ENCODE measurements around the gene ZNF398.
"Not testable (repeated sequence)": the region's sequence is repeated elsewhere in the genome, so short reads cannot be mapped to it uniquely, and the experiment has no call there.

The ZNF398 gene

DNA sequence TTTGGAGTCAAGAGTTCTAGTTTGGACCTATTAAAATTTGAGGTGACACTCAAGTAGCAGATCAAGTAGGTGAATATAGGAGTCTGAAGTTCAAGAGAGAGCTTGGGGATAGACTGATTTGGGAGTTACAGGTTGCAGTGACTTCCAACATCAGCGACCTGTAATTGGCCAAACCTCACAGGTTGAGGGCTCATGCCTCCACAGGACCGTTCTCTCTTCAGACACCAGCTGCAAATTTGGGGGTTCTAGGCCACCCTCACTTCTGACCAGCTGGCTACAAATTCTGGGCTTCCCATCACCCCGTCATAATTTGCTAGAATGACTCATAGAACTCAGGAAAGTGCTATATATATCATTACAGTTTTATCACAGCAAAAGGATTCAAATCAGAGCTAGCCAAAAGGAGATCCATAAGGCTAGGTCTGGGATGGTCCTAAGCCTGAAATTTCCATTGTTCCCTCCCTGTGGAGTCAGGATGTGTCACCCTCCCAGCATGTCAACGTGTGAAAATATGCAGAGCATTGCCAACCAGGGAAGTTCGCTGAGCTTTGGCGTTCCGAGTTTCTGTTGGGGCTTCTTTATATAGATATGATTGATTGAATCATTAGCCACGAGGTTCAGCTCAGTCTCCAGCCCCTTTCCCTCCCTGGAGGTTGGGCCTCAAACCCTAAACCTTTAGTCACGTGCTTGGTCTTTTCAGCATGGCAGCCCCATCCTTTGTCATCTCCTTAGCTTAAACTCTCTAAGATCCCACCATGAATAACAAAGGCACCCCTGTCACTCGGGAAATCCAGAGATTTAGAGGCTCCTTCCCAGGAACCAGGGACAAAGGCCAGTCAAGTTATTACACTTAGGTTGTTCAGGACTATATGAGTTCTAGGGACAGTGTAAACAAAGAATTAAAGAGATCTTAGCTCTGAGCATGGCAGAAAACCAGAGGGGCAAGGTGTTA, 71.5 kb downstream of the ZNF398 start:
- peak overlapping the region; percentile 28 for H3K27ac ChIP-seq (ENCODE audit: low read depth, low read length)
- H3K27me3 ChIP-seq (ENCODE audit: control insufficient read depth, insufficient read depth, low read length): no peaks in the 10 kb centered on the region
- peaks cover 82% of the 10 kb centered on the region for H3K36me3 ChIP-seq (ENCODE audit: control insufficient read depth, insufficient read depth, low read length)
- H3K9ac ChIP-seq (ENCODE audit: low read depth, low read length): no peak overlapping the region
- no peak overlapping the region for H3K4me3 ChIP-seq (ENCODE audit: low read depth, low read length)
- H3K9me3 ChIP-seq (ENCODE audit: control insufficient read depth, insufficient read depth, low read length): no peaks in the 10 kb centered on the region
- H3K4me1 ChIP-seq (ENCODE audit: control insufficient read depth, insufficient read depth, low read length): no peaks in the 10 kb centered on the region

DNA sequence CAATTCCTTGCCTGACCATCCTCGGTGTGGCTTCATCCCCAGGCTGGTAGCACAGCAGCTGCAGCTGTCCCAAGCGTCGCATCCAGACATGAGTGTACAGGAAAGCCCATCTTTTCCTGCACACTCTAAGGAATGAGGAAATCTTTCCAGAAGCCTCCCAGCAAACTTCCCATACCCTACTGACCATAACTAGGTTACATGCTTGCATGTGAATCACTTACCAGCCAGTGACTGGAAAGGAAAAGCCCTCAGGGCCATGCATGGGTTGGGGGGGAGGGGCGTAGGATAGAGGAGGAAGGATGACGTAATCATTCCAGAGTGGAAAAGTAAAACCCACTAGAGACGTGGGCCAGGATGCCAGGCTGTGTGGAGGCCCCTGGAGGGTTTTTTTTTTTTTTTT, 73.3 kb downstream of the ZNF398 start:
- H3K4me1 ChIP-seq (ENCODE audit: control insufficient read depth, insufficient read depth, low read length): no peaks in the 10 kb centered on the region
- peaks cover 79% of the 10 kb centered on the region for H3K36me3 ChIP-seq (ENCODE audit: control insufficient read depth, insufficient read depth, low read length)
- no peak overlapping the region for H3K27ac ChIP-seq (ENCODE audit: low read depth, low read length)
- no peak overlapping the region for H3K4me3 ChIP-seq (ENCODE audit: low read depth, low read length)
- H3K9ac ChIP-seq (ENCODE audit: low read depth, low read length): no peak overlapping the region
- no peaks in the 10 kb centered on the region for H3K9me3 ChIP-seq (ENCODE audit: control insufficient read depth, insufficient read depth, low read length)
- no peaks in the 10 kb centered on the region for H3K27me3 ChIP-seq (ENCODE audit: control insufficient read depth, insufficient read depth, low read length)

DNA sequence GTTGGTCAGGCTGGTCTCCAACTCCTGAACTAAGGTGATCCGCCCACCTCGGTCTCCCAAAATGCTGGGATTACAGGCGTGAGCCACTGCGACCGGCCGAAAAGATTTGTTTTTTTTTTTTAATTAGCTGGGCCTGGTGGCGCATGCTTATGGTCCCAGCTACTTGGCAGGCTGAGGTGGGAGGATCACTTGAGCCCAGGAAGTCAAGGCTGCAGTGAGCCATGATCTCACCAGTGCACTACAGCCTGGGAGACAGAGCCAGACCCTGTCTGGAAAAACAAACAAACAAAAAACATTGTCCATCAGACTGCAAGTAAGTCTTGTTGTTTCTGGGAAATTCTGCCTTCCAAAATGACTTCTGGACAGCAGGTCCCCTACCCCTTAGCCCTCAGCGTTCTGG, 75.9 kb downstream of the ZNF398 start:
- H3K27ac ChIP-seq (ENCODE audit: low read depth, low read length): no peak overlapping the region
- no peak overlapping the region for H3K9ac ChIP-seq (ENCODE audit: low read depth, low read length)
- no peaks in the 10 kb centered on the region for H3K4me1 ChIP-seq (ENCODE audit: control insufficient read depth, insufficient read depth, low read length)
- H3K36me3 ChIP-seq (ENCODE audit: control insufficient read depth, insufficient read depth, low read length): peaks cover 54% of the 10 kb centered on the region
- H3K4me3 ChIP-seq (ENCODE audit: low read depth, low read length): no peak overlapping the region
- no peaks in the 10 kb centered on the region for H3K27me3 ChIP-seq (ENCODE audit: control insufficient read depth, insufficient read depth, low read length)
- H3K9me3 ChIP-seq (ENCODE audit: control insufficient read depth, insufficient read depth, low read length): no peaks in the 10 kb centered on the region

DNA sequence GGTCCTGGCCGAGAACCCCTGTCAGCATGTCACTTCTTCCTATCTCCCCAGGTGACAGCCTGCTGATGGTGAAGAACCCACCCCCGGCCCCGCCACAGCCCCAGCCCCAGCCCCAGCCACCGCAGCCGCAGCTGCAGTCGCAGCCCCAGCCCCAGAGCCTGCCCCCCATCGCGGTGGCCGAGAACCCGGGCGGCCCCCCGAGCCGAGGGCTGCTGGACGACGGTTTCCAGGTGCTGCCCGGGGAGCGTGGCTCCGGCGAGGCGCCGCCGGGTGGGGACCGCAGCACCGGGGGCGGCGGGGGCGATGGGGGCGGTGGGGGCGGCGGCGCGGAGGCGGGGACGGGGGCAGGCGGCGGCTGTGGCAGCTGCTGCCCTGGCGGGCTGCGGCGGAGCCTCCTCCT, 76.5 kb downstream of the ZNF398 start:
- peaks cover 48% of the 10 kb centered on the region for H3K36me3 ChIP-seq (ENCODE audit: control insufficient read depth, insufficient read depth, low read length)
- no peak overlapping the region for H3K27ac ChIP-seq (ENCODE audit: low read depth, low read length)
- H3K27me3 ChIP-seq (ENCODE audit: control insufficient read depth, insufficient read depth, low read length): no peaks in the 10 kb centered on the region
- H3K4me3 ChIP-seq (ENCODE audit: low read depth, low read length): no peak overlapping the region
- no peaks in the 10 kb centered on the region for H3K4me1 ChIP-seq (ENCODE audit: control insufficient read depth, insufficient read depth, low read length)
- no peaks in the 10 kb centered on the region for H3K9me3 ChIP-seq (ENCODE audit: control insufficient read depth, insufficient read depth, low read length)
- H3K9ac ChIP-seq (ENCODE audit: low read depth, low read length): no peak overlapping the region

DNA sequence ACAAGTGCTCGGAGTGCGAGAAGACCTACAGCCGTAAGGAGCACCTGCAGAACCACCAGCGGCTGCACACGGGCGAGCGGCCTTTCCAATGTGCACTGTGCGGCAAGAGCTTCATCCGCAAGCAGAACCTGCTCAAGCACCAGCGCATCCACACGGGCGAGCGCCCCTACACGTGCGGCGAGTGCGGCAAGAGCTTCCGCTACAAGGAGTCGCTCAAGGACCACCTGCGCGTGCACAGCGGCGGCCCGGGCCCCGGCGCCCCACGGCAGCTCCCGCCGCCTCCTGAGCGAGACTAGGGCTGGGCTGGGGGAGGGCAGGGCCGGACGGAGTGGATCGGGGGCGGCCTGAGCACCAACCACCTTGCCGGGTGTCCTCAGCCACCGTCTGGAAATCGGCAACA, 77.1 kb downstream of the ZNF398 start:
- Histone ChIP-seq H3K9ac (ENCODE audit: low read depth, low read length) (no peak overlapping the region), H3K4me3 (ENCODE audit: low read depth, low read length) (no peak overlapping the region), H3K27me3 (ENCODE audit: control insufficient read depth, insufficient read depth, low read length) (no peaks in the 10 kb centered on the region), H3K9me3 (ENCODE audit: control insufficient read depth, insufficient read depth, low read length) (no peaks in the 10 kb centered on the region), H3K4me1 (ENCODE audit: control insufficient read depth, insufficient read depth, low read length) (no peaks in the 10 kb centered on the region), H3K36me3 (ENCODE audit: control insufficient read depth, insufficient read depth, low read length) (peaks cover 43% of the 10 kb centered on the region), H3K27ac (ENCODE audit: low read depth, low read length) (no peak overlapping the region)

DNA sequence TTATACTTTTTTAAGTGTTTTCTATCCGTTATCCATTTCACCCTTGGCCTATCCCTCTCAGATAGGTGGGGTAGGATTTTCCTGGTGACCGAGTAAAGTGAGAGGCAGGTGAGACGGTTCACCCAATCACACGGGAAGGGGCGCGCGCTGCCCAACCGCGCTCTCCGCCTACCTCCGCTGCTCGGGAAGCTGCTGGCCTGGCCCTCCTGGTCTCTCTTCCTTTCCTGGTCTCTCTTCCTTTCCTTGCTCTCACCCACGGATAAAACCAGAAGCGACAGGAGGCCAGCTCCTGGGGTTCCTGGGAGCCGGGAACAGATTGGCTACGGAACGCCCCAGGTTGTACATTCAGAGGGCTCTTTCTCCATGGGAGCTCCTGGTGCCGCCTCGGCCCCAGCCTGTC, 77.9 kb downstream of the ZNF398 start:
- Histone ChIP-seq H3K27ac (ENCODE audit: low read depth, low read length) (no peak overlapping the region), H3K9me3 (ENCODE audit: control insufficient read depth, insufficient read depth, low read length) (no peaks in the 10 kb centered on the region), H3K4me1 (ENCODE audit: control insufficient read depth, insufficient read depth, low read length) (no peaks in the 10 kb centered on the region), H3K9ac (ENCODE audit: low read depth, low read length) (no peak overlapping the region), H3K36me3 (ENCODE audit: control insufficient read depth, insufficient read depth, low read length) (peaks cover 39% of the 10 kb centered on the region), H3K4me3 (ENCODE audit: low read depth, low read length) (no peak overlapping the region), H3K27me3 (ENCODE audit: control insufficient read depth, insufficient read depth, low read length) (no peaks in the 10 kb centered on the region)

DNA sequence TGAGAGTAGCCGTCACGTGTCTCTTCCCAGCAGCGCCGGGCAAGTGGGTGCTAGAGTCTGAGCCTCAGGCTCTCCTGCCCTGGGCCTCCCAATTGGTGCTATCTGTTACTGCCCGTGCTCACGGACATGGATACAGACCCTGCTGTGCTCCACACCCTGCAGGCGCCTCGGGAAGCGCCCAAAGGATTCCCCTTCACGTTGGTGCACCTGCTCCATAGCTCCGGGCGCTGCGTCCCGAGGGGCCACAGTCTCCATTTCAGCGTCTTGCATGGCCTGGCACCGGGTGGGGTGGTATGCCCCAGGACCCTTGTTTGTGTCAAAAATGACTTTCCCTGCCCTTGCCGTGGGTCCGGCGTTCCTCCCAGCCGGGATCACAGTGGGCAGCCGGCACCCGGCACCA, 78.4 kb downstream of the ZNF398 start:
- peaks cover 35% of the 10 kb centered on the region for H3K36me3 ChIP-seq (ENCODE audit: control insufficient read depth, insufficient read depth, low read length)
- H3K9ac ChIP-seq (ENCODE audit: low read depth, low read length): no peak overlapping the region
- H3K27me3 ChIP-seq (ENCODE audit: control insufficient read depth, insufficient read depth, low read length): no peaks in the 10 kb centered on the region
- H3K9me3 ChIP-seq (ENCODE audit: control insufficient read depth, insufficient read depth, low read length): no peaks in the 10 kb centered on the region
- H3K27ac ChIP-seq (ENCODE audit: low read depth, low read length): no peak overlapping the region
- no peak overlapping the region for H3K4me3 ChIP-seq (ENCODE audit: low read depth, low read length)
- no peaks in the 10 kb centered on the region for H3K4me1 ChIP-seq (ENCODE audit: control insufficient read depth, insufficient read depth, low read length)

DNA sequence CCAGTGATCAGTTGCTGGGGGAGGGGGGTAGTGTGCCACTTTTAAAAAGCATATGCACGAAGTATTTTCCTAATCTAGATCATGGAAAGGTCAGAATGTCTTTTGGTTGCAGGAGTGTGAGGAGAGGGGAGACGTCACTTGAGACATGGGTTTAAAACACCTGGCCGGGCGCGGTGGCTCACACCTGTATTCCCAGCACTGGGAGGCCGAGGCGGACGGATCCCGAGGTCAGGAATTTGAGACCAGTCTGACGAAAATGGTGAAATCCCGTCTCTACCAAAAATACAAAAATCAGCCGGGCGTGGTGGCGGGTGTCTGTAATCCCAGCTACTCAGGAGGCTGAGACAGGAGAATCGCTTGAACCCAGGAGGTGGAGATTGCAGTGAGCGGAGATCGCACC, 79.1 kb downstream of the ZNF398 start:
- not testable (repeated sequence) for H3K9me3 ChIP-seq (ENCODE audit: control insufficient read depth, insufficient read depth, low read length); H3K27me3 ChIP-seq (ENCODE audit: control insufficient read depth, insufficient read depth, low read length); H3K4me3 ChIP-seq (ENCODE audit: low read depth, low read length); H3K4me1 ChIP-seq (ENCODE audit: control insufficient read depth, insufficient read depth, low read length); H3K9ac ChIP-seq (ENCODE audit: low read depth, low read length); H3K27ac ChIP-seq (ENCODE audit: low read depth, low read length)
- H3K36me3 ChIP-seq (ENCODE audit: control insufficient read depth, insufficient read depth, low read length): peaks cover 28% of the 10 kb centered on the region

DNA sequence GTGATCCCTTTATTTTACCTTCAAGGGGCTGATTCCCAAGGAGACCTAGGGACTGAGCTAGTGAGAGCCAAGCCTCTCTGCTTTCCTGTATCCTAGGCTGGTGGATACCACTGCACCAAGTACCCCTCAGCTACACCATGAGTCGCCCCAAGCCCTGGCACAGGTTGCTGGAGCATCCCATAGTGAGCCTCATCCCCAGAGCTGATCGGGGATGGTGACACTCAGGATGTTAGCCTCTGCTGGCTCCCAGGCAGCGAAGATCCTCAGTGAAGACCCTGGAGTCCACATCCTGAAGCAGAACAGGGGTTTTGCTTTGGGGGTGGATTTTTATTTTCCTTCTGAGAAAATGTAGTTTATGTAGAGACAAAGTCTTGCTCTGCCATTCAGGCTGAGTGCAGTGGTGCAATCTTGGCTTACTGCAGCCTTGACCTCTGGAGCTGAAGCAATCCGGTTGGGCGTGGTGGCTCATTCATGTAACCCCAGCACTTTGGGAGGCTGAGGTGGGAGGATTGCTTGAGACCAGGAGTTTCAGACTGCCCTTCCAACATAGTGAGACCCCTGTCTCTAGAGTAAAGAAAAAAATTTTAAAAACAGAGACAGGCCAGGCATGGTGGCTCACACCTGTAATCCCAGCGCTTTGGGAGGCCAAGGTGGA, 79.7 kb downstream of the ZNF398 start:
- no peak overlapping the region for H3K4me3 ChIP-seq (ENCODE audit: low read depth, low read length)
- no peak overlapping the region for H3K9ac ChIP-seq (ENCODE audit: low read depth, low read length)
- H3K27me3 ChIP-seq (ENCODE audit: control insufficient read depth, insufficient read depth, low read length): no peaks in the 10 kb centered on the region
- H3K27ac ChIP-seq (ENCODE audit: low read depth, low read length): no peak overlapping the region
- H3K36me3 ChIP-seq (ENCODE audit: control insufficient read depth, insufficient read depth, low read length): peaks cover 24% of the 10 kb centered on the region
- no peaks in the 10 kb centered on the region for H3K9me3 ChIP-seq (ENCODE audit: control insufficient read depth, insufficient read depth, low read length)
- no peaks in the 10 kb centered on the region for H3K4me1 ChIP-seq (ENCODE audit: control insufficient read depth, insufficient read depth, low read length)

DNA sequence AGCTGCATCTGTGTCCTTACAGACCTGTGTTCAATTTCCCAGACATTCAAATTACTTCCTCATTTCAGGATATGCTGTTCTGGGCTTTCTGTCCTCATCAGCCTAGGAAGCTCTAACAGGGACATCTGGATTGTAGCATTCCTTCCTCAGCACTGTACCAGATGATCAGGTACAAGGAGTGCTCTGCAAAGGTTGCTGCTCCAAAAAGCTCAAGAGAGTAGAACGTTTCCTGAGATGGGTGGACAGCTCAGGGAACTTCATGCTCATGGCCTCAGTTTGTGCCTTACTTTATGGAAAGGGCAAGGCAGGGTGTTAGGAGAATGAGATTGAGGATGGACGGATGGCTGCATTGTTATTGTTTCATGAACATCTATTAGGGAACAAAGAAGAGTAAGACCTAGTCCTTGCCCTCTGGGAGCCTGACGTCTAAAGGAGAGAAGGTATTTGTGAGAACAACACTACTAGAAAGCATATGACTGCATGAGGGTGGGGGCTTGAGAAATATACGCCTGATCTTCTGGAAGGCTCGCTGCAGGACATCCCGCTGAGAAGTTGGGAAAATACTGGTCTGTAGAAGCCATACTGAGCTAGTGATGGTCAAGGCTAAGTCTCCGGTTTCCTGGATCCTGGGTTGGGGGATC, 81.7 kb downstream of the ZNF398 start:
- Histone ChIP-seq H3K36me3 (ENCODE audit: control insufficient read depth, insufficient read depth, low read length) (peaks cover 16% of the 10 kb centered on the region), H3K27ac (ENCODE audit: low read depth, low read length) (no peak overlapping the region), H3K9me3 (ENCODE audit: control insufficient read depth, insufficient read depth, low read length) (no peaks in the 10 kb centered on the region), H3K4me1 (ENCODE audit: control insufficient read depth, insufficient read depth, low read length) (no peaks in the 10 kb centered on the region), H3K4me3 (ENCODE audit: low read depth, low read length) (no peak overlapping the region), H3K9ac (ENCODE audit: low read depth, low read length) (no peak overlapping the region), H3K27me3 (ENCODE audit: control insufficient read depth, insufficient read depth, low read length) (no peaks in the 10 kb centered on the region)

DNA sequence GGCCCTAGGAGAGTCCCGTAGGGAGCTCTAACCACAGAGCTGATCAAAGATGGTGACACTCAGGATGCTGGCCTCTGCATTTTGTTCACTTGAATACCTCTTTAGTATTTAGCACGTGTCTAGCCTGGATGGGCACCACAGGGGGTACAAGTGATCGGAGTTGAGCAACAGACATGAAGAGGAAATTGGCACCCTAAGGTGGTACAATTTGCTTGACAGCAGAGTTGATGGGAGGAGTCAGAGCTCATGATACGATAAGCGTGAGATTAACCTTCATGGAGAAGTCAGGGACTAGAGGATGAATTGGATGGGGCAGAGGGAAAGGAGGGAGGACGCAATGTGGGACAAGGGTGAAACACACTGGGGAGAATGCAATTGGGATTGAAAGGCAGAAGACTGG, 82.3 kb downstream of the ZNF398 start:
- Histone ChIP-seq H3K9ac (ENCODE audit: low read depth, low read length) (no peak overlapping the region), H3K27me3 (ENCODE audit: control insufficient read depth, insufficient read depth, low read length) (no peaks in the 10 kb centered on the region), H3K27ac (ENCODE audit: low read depth, low read length) (no peak overlapping the region), H3K4me1 (ENCODE audit: control insufficient read depth, insufficient read depth, low read length) (no peaks in the 10 kb centered on the region), H3K36me3 (ENCODE audit: control insufficient read depth, insufficient read depth, low read length) (peaks cover 11% of the 10 kb centered on the region), H3K9me3 (ENCODE audit: control insufficient read depth, insufficient read depth, low read length) (no peaks in the 10 kb centered on the region), H3K4me3 (ENCODE audit: low read depth, low read length) (no peak overlapping the region)
